ENCODE data around the gene ALMS1.

- TF ChIP-seq, protein P1, sequence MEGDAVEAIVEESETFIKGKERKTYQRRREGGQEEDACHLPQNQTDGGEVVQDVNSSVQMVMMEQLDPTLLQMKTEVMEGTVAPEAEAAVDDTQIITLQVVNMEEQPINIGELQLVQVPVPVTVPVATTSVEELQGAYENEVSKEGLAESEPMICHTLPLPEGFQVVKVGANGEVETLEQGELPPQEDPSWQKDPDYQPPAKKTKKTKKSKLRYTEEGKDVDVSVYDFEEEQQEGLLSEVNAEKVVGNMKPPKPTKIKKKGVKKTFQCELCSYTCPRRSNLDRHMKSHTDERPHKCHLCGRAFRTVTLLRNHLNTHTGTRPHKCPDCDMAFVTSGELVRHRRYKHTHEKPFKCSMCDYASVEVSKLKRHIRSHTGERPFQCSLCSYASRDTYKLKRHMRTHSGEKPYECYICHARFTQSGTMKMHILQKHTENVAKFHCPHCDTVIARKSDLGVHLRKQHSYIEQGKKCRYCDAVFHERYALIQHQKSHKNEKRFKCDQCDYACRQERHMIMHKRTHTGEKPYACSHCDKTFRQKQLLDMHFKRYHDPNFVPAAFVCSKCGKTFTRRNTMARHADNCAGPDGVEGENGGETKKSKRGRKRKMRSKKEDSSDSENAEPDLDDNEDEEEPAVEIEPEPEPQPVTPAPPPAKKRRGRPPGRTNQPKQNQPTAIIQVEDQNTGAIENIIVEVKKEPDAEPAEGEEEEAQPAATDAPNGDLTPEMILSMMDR (IDR thresholded peaks at IDR 0.05; ENCODE audit: borderline replicate concordance, extremely low read depth, low read length, poor library complexity, severe bottlenecking): no peak
- no peak for TF ChIP-seq EZH2 (IDR thresholded peaks at IDR 0.05; ENCODE audit: borderline replicate concordance, low read depth, low read length, severe bottlenecking)
Measured at GRCh38 chr2:73641767-73642062, 256.1 kb downstream of the ALMS1 start.
